Transverse colon (tissue), 4 donors: ENCODE measurements around the gene FHOD1. TPM values are rescaled to one million over a fixed set of nuclear protein-coding genes. Genes with fewer than 3 reads are reported as not detected.
A peak's percentile ranks its signal among the peaks of the same experiment; 100 is the strongest.

Experiments used
- DNase-seq: peaks from one replicate; pipeline ENCODE4 v3.0.0-alpha.2; 2019
- H3K27ac ChIP-seq, 4 donors: fragments of 200-600 bp; sonication (generic); 2 replicates each; pipeline ENCODE4 v1.5.1; 2016 to 2018; ENCODE audit warnings: inconsistent platforms in 4 of 4
- H3K27me3 ChIP-seq: fragments of 200-600 bp; sonication (generic); 2 replicates; pipeline ENCODE4 v1.5.1; 2017; ENCODE audit warnings: inconsistent platforms
- H3K36me3 ChIP-seq, 4 donors: fragments of 200-600 bp; sonication (generic); 2 replicates each; pipeline ENCODE4 v1.5.1; 2017 to 2019; ENCODE audit warnings: inconsistent platforms in 4 of 4
- H3K4me1 ChIP-seq, 4 donors: fragments of 200-600 bp; sonication (generic); 2 replicates each; pipeline ENCODE4 v1.5.1; 2017 to 2020; ENCODE audit warnings: inconsistent platforms in 4 of 4
- H3K4me3 ChIP-seq, 4 donors: fragments of 200-600 bp; sonication (generic); 1 replicate in 1 of 4; 2 replicates in 3 of 4; pipeline versions ENCODE4 v1.5.1 to v1.6.1; 2017 to 2019; ENCODE audit warnings: inconsistent platforms in 4 of 4
- H3K9me3 ChIP-seq, 2 donors: fragments of 200-600 bp; sonication (generic); 2 replicates each; pipeline ENCODE4 v1.5.1; 2017 to 2019; ENCODE audit warnings: inconsistent platforms in 2 of 2
- EP300 ChIP-seq: sonication (generic); formaldehyde crosslinking; IDR thresholded peaks from one replicate; pipeline ENCODE4 v1.6.1; 2017; ENCODE audit warnings: antibody characterized with exemption, low read depth
- POLR2A ChIP-seq: fragments of 450-650 bp; IDR thresholded peaks from one replicate; pipeline ENCODE4 v1.6.1; 2016; ENCODE audit warnings: antibody characterized with exemption, mild to moderate bottlenecking, moderate library complexity
- POLR2AphosphoS5 ChIP-seq, 3 donors: sonication (generic); formaldehyde crosslinking; IDR thresholded peaks; one replicate each; pipeline ENCODE4 v1.6.1; 2016; ENCODE audit warnings: antibody characterized with exemption in 3 of 3
- WGBS, 2 donors: methylation state at CpG; one replicate each; pipeline ENCODE4 v1.1.5; 2018; ENCODE audit warnings: low coverage in 1 of 2; 5-methylcytosine and 5-hydroxymethylcytosine counted together
- in situ Hi-C, 4 donors: fragments of 200-750 bp; cut with MboI; loops; one replicate each; pipeline versions ENCODE4 v1.15.0 to v1.15.1; 2017; ENCODE audit warnings: low sequenced_read_pairs in 3 of 4, low pct_ligation_motif_present in 1 of 4, low pct_unique_long_range_greater_than_20kb in 1 of 4
- intact Hi-C: fragments of 100-400 bp; cut with DNase I; formaldehyde crosslinking; loops from one replicate; pipeline ENCODE4 v1.15.1; 2023; ENCODE audit warnings: low total_unique reads
- total RNA-seq, 4 donors: library from RNA; depleted of rRNA; stranded (reverse); fragments of >200 nt; gene quantifications; one replicate each; pipeline ENCODE4 v1.1.0, GENCODE V29; 2016
- TF ChIP-seq, protein P1 (sequence below), 5 experiments: fragments of 200-600 bp in 3 of 5; fragments of 450-650 bp in 2 of 5; sonication (generic) in 3 of 5; IDR thresholded peaks; 1 replicate in 2 of 5; 2 replicates in 3 of 5; pipeline ENCODE4 v1.5.1; 2016 to 2017; ENCODE audit warnings: antibody characterized with exemption in 5 of 5, inconsistent platforms in 3 of 5, mild to moderate bottlenecking in 2 of 5, moderate library complexity in 1 of 5

FHOD1 gene
- total RNA-seq, 4 donors from 2014 or later, result 25.1 to 177 (median 33.6) TPM

DNA sequence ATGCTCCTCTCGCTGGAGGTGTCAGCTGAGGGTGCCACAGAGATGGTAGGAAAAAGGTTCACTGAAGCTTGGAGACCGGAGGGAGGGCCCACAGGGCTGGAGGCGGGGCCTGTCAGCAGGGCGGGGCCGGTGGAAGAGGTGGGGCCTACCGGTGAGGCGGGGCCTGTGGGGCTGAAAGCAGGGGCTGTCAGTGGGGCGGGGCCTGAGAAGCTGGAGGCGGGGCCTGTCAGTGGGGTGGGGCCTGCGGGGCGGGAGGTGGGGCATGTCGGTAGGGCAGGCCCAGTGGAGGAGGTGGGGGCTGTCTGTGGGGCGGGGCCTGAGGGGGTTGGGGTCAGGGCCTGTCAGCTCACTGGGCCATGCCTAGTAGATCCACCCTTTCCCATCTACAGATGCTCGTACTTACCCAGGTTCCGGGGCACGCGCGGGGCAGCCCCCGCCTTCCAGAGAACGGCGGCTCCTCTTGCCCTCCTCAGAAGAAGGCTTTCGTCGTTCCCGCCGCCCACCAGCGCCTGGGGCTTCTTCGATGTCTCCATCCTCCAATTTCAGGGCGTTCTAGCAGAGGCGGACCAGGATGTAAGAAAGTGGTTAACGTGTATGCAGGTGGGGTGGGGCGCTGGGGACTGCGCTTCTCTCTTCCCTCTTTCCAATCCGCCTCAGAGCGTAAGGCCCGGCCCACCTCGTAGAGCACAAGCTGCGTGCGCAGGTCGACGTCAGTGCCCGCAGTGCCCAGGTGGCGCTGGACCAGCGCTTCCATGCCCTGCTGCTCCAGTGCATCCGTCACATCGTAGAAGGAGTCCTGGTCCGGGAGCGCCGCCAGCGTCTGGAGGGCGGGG, 10.5 kb downstream of the FHOD1 start:
- H3K27me3 ChIP-seq, result no peaks in the 10 kb centered on the region
- peak; percentile 41 for DNase-seq
- intact Hi-C loops (no loop called here), in situ Hi-C loops (no loop called here)
- 88 to 96% methylated on average over 5 to 50 of the region's 50 CpGs for WGBS, 2 donors
- no peak overlapping the region for H3K27ac ChIP-seq
- H3K36me3 ChIP-seq, result peaks cover 0 to 26% (median 10%) of the 10 kb centered on the region in 4 donors
- no peak for TF ChIP-seq EP300
- TF ChIP-seq POLR2AphosphoS5 (IDR thresholded peaks at IDR 0.05), result no peak
- TF ChIP-seq, protein P1, sequence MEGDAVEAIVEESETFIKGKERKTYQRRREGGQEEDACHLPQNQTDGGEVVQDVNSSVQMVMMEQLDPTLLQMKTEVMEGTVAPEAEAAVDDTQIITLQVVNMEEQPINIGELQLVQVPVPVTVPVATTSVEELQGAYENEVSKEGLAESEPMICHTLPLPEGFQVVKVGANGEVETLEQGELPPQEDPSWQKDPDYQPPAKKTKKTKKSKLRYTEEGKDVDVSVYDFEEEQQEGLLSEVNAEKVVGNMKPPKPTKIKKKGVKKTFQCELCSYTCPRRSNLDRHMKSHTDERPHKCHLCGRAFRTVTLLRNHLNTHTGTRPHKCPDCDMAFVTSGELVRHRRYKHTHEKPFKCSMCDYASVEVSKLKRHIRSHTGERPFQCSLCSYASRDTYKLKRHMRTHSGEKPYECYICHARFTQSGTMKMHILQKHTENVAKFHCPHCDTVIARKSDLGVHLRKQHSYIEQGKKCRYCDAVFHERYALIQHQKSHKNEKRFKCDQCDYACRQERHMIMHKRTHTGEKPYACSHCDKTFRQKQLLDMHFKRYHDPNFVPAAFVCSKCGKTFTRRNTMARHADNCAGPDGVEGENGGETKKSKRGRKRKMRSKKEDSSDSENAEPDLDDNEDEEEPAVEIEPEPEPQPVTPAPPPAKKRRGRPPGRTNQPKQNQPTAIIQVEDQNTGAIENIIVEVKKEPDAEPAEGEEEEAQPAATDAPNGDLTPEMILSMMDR (IDR thresholded peaks at IDR 0.05), result no peak
- no peak for TF ChIP-seq POLR2A
- H3K4me3 ChIP-seq, result no peak overlapping the region
- H3K4me1 ChIP-seq, result peaks cover 10 to 18% (median 18%) of the 10 kb centered on the region in 4 donors
- H3K9me3 ChIP-seq, result no peaks in the 10 kb centered on the region

DNA sequence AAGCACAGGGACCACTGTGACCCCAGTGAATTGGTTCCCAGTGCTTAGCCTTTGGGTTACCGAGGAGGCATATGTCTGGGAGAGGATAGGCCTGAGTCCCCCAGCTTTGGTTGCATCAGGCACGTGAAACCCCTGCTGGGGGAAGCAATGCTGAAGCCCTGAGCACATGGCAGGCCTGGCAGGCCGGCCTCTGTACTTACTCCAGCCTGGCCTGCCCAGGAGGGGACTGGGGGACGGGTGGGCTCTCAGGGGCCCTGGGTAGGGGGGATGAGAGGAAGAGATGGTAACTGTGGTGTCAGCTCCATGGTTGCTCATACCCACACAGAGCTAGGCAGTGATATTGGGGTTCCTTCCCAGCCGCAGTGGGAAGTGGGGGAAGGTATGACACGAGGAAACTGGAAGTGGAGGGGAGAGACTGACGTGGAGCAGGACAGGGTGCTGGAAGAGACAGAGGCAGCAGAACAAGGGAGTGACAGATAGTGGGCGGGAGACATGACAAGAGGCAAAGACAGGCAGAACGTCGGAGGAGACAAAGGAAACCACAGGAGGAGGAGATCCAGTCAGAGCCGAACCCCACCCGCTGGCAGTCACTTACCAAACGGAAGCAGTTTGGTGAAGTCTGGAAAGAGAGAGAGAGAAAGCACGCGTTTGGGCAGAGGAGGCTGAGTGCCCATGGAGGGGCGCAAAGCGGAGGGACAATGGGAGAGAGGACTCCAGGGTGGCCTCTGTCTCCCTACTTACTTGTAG, 11.3 kb downstream of the FHOD1 start:
- no peaks in the 10 kb centered on the region for H3K27me3 ChIP-seq
- intact Hi-C loops, result no loop called here
- 85 to 88% methylated on average over 14 to 17 of the region's 17 CpGs for WGBS, 2 donors
- DNase-seq, result no peak
- H3K36me3 ChIP-seq, result peaks cover 0 to 26% (median 10%) of the 10 kb centered on the region in 4 donors
- peaks cover 6 to 10% (median 10%) of the 10 kb centered on the region in 4 donors for H3K4me1 ChIP-seq
- no peak overlapping the region for H3K4me3 ChIP-seq
- no peaks in the 10 kb centered on the region for H3K9me3 ChIP-seq
- TF ChIP-seq, protein P1 (IDR thresholded peaks at IDR 0.05), result no peak
- TF ChIP-seq EP300 (no peak), POLR2AphosphoS5 (IDR thresholded peaks at IDR 0.05) (no peak), POLR2A (no peak)
- in situ Hi-C loops, result no loop called here
- H3K27ac ChIP-seq, result no peak overlapping the region

DNA sequence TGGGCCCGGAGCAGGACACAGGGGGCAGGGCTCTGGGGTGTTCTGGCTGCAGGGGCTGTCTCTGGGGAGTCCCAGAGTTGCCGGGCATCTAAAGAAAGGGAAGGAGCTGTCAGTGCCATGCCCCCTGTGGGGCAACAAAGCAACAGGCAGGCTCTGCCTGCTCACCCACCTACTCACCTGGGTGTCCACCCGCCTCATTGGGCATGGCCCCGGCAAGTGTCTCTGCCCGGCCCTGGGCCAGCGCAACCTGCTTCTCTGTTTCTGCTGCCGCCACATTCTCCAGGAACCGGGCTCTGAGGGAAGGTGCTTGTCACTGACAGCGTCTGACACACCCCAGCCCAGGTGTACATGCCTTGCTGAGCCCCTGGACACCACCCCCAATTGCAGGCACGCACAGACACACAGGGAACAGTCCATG, 13.1 kb downstream of the FHOD1 start:
- TF ChIP-seq, protein P1 (IDR thresholded peaks at IDR 0.05), result no peak
- TF ChIP-seq EP300 (no peak), POLR2AphosphoS5 (IDR thresholded peaks at IDR 0.05) (no peak), POLR2A (no peak)
- WGBS, 2 donors, result 94% methylated on average over 8 of the region's 10 CpGs; no CpG with 5 or more reads in 1 of the 2 donors
- Histone ChIP-seq H3K27me3 (no peaks in the 10 kb centered on the region), H3K4me1 (no peaks in the 10 kb centered on the region), H3K27ac (no peak overlapping the region), H3K36me3 (peaks cover 0 to 40% (median 15%) of the 10 kb centered on the region in 4 donors), H3K4me3 (no peak overlapping the region), H3K9me3 (no peaks in the 10 kb centered on the region)
- no peak for DNase-seq
- intact Hi-C loops, result no loop called here
- in situ Hi-C loops, result no loop called here

DNA sequence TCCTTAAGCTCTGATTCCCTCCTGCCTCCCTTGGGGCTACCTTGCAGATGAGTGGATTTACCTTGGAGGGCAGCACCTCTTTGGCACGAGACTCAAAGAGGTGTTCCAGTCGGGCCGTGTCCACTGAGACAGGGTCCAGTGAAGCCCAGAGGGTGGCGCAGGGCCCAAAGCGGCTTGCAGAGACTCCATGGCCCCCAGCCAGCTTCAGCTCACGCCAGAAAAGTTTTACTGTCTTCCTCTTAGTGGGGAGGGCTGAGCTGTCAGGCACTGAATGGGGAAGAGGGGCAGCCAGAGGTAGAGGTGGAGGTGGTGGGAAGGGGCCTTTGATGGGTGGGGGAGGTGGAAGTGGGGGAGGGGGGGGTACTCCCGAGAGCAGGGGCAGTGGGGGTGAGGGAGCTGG, 13.7 kb downstream of the FHOD1 start:
- H3K4me3 ChIP-seq, result no peak overlapping the region
- no peaks in the 10 kb centered on the region for H3K9me3 ChIP-seq
- H3K4me1 ChIP-seq, result no peaks in the 10 kb centered on the region
- H3K27ac ChIP-seq, result no peak overlapping the region
- intact Hi-C loops, result no loop called here
- no peak for DNase-seq
- in situ Hi-C loops, result no loop called here
- no peaks in the 10 kb centered on the region for H3K27me3 ChIP-seq
- WGBS, 2 donors, result 78% methylated on average over 7 of the region's 7 CpGs; no CpG with 5 or more reads in 1 of the 2 donors
- peaks cover 0 to 44% (median 18%) of the 10 kb centered on the region in 4 donors for H3K36me3 ChIP-seq
- no peak for TF ChIP-seq EP300
- TF ChIP-seq, protein P1 (IDR thresholded peaks at IDR 0.05), result no peak
- no peak for TF ChIP-seq POLR2A
- TF ChIP-seq POLR2AphosphoS5 (IDR thresholded peaks at IDR 0.05), result no peak
